ENCODE data around the gene SETBP1.

SETBP1 gene

GRCh38 chr18:44758861-44759631 lies 78.4 kb downstream of the SETBP1 start:
- TF ChIP-seq, protein P1, sequence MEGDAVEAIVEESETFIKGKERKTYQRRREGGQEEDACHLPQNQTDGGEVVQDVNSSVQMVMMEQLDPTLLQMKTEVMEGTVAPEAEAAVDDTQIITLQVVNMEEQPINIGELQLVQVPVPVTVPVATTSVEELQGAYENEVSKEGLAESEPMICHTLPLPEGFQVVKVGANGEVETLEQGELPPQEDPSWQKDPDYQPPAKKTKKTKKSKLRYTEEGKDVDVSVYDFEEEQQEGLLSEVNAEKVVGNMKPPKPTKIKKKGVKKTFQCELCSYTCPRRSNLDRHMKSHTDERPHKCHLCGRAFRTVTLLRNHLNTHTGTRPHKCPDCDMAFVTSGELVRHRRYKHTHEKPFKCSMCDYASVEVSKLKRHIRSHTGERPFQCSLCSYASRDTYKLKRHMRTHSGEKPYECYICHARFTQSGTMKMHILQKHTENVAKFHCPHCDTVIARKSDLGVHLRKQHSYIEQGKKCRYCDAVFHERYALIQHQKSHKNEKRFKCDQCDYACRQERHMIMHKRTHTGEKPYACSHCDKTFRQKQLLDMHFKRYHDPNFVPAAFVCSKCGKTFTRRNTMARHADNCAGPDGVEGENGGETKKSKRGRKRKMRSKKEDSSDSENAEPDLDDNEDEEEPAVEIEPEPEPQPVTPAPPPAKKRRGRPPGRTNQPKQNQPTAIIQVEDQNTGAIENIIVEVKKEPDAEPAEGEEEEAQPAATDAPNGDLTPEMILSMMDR (IDR thresholded peaks at IDR 0.05; ENCODE audit: borderline replicate concordance, control extremely low read depth, extremely low read depth, insufficient read depth, missing control alignments), result no peak
- in situ Hi-C loops (cut with MboI; ENCODE audit: low sequenced_read_pairs, unreplicated experiment), result no loop called here

DNA sequence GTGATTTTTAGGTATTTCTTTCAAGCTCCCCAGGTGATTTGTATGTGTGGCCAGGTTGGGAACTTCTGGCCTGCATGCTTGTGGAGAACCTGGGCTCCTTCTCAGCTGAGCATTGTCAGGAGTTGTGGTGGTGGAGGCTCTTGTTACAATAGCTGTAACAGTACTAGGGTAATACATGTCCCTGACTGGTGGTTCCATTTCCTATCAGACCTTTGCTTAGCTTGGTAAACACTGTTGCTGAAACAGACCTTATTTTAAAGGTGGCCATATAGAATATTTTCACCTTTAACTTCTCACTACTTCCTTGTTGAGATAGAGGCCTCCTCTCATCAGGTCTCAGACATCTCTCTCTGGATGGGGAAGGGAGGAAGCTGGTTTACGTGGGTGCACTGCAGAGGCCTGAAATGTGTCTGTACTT lies 79.2 kb downstream of the SETBP1 start:
- DNase-seq (ENCODE audit: low spot score), result no peak
- TF ChIP-seq, protein P1 (IDR thresholded peaks at IDR 0.05; ENCODE audit: borderline replicate concordance, control extremely low read depth, extremely low read depth, insufficient read depth, missing control alignments), result no peak
- in situ Hi-C loops (cut with MboI; ENCODE audit: low sequenced_read_pairs, unreplicated experiment), result no loop called here

More at GRCh38 chr18:44758861-44759631, 78.4 kb downstream of the SETBP1 start:
- peak; percentile 77 for DNase-seq (ENCODE audit: low spot score)

DNA sequence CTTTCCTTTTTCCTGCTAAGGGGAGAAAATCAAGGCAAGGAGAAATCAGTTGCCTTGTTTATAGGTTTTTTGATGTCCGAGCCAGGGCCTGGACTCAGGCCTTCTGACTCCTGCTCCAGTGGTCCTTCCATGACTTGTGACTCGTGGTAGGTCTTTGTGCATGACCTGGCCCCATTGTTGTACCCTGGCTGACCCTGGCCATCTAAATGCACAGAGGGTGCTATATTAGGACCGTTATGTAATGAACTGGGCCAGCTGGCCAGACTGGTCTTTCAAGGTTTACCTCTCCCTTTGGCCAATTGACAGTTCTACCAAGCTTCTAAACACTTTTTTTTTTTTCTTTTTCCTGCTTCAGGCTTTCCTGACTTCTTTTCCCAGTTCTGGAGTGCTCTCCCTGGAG lies 81.1 kb downstream of the SETBP1 start:
- in situ Hi-C loops (cut with MboI; ENCODE audit: low sequenced_read_pairs, unreplicated experiment), result no loop called here
- TF ChIP-seq, protein P1 (IDR thresholded peaks at IDR 0.05; ENCODE audit: borderline replicate concordance, control extremely low read depth, extremely low read depth, insufficient read depth, missing control alignments), result no peak
- DNase-seq (ENCODE audit: low spot score), result no peak

DNA sequence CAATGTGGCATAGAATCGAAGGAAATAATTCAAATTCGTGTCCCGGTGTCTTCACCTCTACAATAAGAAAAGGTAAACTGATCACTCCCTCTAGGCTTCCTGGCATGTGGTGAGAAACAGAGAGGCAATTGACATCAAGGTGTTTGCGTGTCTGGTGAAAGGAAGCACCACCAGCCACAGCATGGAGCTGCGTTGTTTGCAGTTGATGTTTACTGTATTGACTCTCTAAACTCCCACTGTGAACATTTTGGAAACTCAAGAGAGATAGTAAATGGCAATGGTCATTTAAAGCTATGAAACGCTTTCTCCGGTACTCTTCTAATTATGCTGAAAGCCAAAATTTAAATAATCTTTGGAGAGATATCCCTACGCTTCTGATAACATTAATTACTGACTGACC lies 82.6 kb downstream of the SETBP1 start:
- DNase-seq (ENCODE audit: low spot score), result no peak
- in situ Hi-C loops (cut with MboI; ENCODE audit: low sequenced_read_pairs, unreplicated experiment), result no loop called here
- TF ChIP-seq, protein P1 (IDR thresholded peaks at IDR 0.05; ENCODE audit: borderline replicate concordance, control extremely low read depth, extremely low read depth, insufficient read depth, missing control alignments), result no peak

GRCh38 chr18:44764863-44765262 lies 84.2 kb downstream of the SETBP1 start:
- in situ Hi-C loops (cut with MboI; ENCODE audit: low sequenced_read_pairs, unreplicated experiment), result no loop called here
- no peak for DNase-seq (ENCODE audit: low spot score)
- TF ChIP-seq, protein P1 (IDR thresholded peaks at IDR 0.05; ENCODE audit: borderline replicate concordance, control extremely low read depth, extremely low read depth, insufficient read depth, missing control alignments), result no peak

DNA sequence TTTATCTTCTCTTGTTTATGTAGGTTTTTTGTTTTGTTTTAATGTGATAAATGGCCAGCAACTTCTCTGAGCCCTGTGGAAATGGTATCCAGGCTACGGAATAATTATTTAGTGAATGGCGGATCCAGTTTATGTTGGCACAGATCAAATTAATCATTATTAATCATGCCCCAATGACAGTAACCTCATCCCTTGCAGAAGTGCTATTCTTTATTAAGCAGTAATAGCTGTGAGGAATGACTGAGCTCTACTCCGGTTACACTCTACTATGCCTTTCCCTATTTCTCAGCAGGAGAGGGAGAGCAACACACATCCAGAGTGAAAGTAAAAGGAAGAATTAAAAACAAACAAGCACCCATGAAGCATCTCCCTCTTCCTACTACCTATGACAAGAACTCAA lies 84.8 kb downstream of the SETBP1 start:
- no peak for DNase-seq (ENCODE audit: low spot score)
- TF ChIP-seq, protein P1 (IDR thresholded peaks at IDR 0.05; ENCODE audit: borderline replicate concordance, control extremely low read depth, extremely low read depth, insufficient read depth, missing control alignments), result no peak
- in situ Hi-C loops (cut with MboI; ENCODE audit: low sequenced_read_pairs, unreplicated experiment), result no loop called here

Data from GM13976 (cell line).